Hematopoietic multipotent progenitor cell treated with erythropoietin and hydrocortisone succinate and interleukin-3 and kit ligand, for 6 days (in vitro differentiated cells): ENCODE measurements around the gene ANKRD40.
"Not testable (repeated sequence)": the region's sequence is repeated elsewhere in the genome, so short reads cannot be mapped to it uniquely, and the experiment has no call there.

Source experiments
- DNase-seq: peaks from one replicate; pipeline ENCODE4 v3.0.0-alpha.2; 2015

The ANKRD40 gene

GRCh38 chr17:50685691-50686493 is 21.8 kb downstream of the ANKRD40 start:
- no peak for DNase-seq

GRCh38 chr17:50685334-50685665 is 22.4 kb downstream of the ANKRD40 start:
- no peak for DNase-seq

- no peak for DNase-seq
Measured at GRCh38 chr17:50684612-50685333, 22.9 kb downstream of the ANKRD40 start.

GRCh38 chr17:50684288-50684611 is 23.5 kb downstream of the ANKRD40 start:
- DNase-seq: no peak

- DNase-seq: no peak
Measured at GRCh38 chr17:50683434-50684287, 24.1 kb downstream of the ANKRD40 start.

GRCh38 chr17:50682938-50683337 is 24.8 kb downstream of the ANKRD40 start:
- no peak for DNase-seq

GRCh38 chr17:50682441-50682840 is 25.3 kb downstream of the ANKRD40 start:
- no peak for DNase-seq

- peak; percentile 73 for DNase-seq
Measured at GRCh38 chr17:50681263-50682200, 26.2 kb downstream of the ANKRD40 start.

- not testable (repeated sequence) for DNase-seq
Measured at GRCh38 chr17:50680543-50681262, 27.0 kb downstream of the ANKRD40 start.

GRCh38 chr17:50680126-50680525 is 27.6 kb downstream of the ANKRD40 start:
- DNase-seq: no peak

- no peak for DNase-seq
Measured at GRCh38 chr17:50679008-50679544, 28.6 kb downstream of the ANKRD40 start.

- DNase-seq: no peak
Measured at GRCh38 chr17:50677851-50678375, 29.8 kb downstream of the ANKRD40 start.

- DNase-seq: no peak
Measured at GRCh38 chr17:50676065-50676975, 31.4 kb downstream of the ANKRD40 start.

GRCh38 chr17:50675627-50676026 is 32.1 kb downstream of the ANKRD40 start:
- no peak for DNase-seq

- no peak for DNase-seq
Measured at GRCh38 chr17:50675190-50675589, 32.5 kb downstream of the ANKRD40 start.

- no peak for DNase-seq
Measured at GRCh38 chr17:50672831-50673551, 34.7 kb downstream of the ANKRD40 start.

- no peak for DNase-seq
Measured at GRCh38 chr17:50672071-50672470, 35.6 kb downstream of the ANKRD40 start.

GRCh38 chr17:50668838-50669581 is 38.7 kb downstream of the ANKRD40 start:
- DNase-seq: no peak
